ENCODE results near the gene TBC1D22A. TPM values are rescaled to one million over a fixed set of nuclear protein-coding genes. Genes with fewer than 3 reads are reported as not detected.

Gene TBC1D22A
- polyA plus RNA-seq, 1 donor (not counting 4 experiments of a cell fraction or from before 2014, with no cell fraction given): 20.9 TPM

GRCh38 chr22:46809153-46809885 is 46.9 kb downstream of the TBC1D22A start:
- Histone ChIP-seq H2AFZ (ENCODE audit: control insufficient read depth, low read length) (no peak overlapping the region), H3K27me3 (ENCODE audit: control insufficient read depth, extremely low read depth, insufficient read depth, low read length) (no peaks in the 10 kb centered on the region), H3K79me2 (ENCODE audit: control insufficient read depth, insufficient read depth, low read length) (peaks cover 27% of the 10 kb centered on the region), H3K4me2 (ENCODE audit: control insufficient read depth, extremely low read depth, insufficient read depth, low read depth, low read length) (no peak overlapping the region), H3K36me3 (ENCODE audit: control insufficient read depth in 2 of 2, extremely low read depth in 1 of 2, insufficient read depth in 2 of 2, low read length in 2 of 2) (peaks cover 10 to 11% of the 10 kb centered on the region in 2 experiments), H4K20me1 (ENCODE audit: control insufficient read depth, extremely low read depth, insufficient read depth, low read length) (no peaks in the 10 kb centered on the region), H3K4me1 (ENCODE audit: control insufficient read depth, extremely low read depth, insufficient read depth, low read length) (peaks cover 3% of the 10 kb centered on the region), H3K27ac (ENCODE audit: control insufficient read depth, insufficient read depth, low read length) (no peak overlapping the region), H3K9ac (ENCODE audit: control insufficient read depth, extremely low read depth, insufficient read depth, low read length) (no peak overlapping the region), H3K9me3 (ENCODE audit: control insufficient read depth, low read depth, low read length) (no peaks in the 10 kb centered on the region), H3K9me1 (ENCODE audit: control insufficient read depth, extremely low read depth, insufficient read depth, low read length) (no peaks in the 10 kb centered on the region), H3K4me3 (ENCODE audit: control insufficient read depth in 2 of 3, extremely low read depth in 1 of 3, insufficient read depth in 2 of 3, low read depth in 1 of 3, low read length in 3 of 3) (no peak overlapping the region)
- dilution Hi-C loops (cut with MboI; ENCODE audit: extremely low pct_ligation_motif_present, low sequenced_read_pairs): no loop called here
- DNase-seq (ENCODE audit: low read depth, low spot score) (no peak), FAIRE-seq (no peak)
- TF ChIP-seq EZH2 (IDR thresholded peaks at IDR 0.05; ENCODE audit: low read length) (no peak), CTCF (optimal IDR thresholded peaks at IDR 0.05 in 1 of 3, IDR thresholded peaks at IDR 0.05 in 1 of 3, conservative IDR thresholded peaks at IDR 0.05 in 1 of 3; ENCODE audit: extremely low read depth in 1 of 3, insufficient read depth in 2 of 3, low read length in 3 of 3) (no peak)

- H3K9me3 ChIP-seq (ENCODE audit: control insufficient read depth, low read depth, low read length): no peaks in the 10 kb centered on the region
- H4K20me1 ChIP-seq (ENCODE audit: control insufficient read depth, extremely low read depth, insufficient read depth, low read length): no peaks in the 10 kb centered on the region
- peaks cover 27% of the 10 kb centered on the region for H3K79me2 ChIP-seq (ENCODE audit: control insufficient read depth, insufficient read depth, low read length)
- H3K4me1 ChIP-seq (ENCODE audit: control insufficient read depth, extremely low read depth, insufficient read depth, low read length): peaks cover 7% of the 10 kb centered on the region
- no peak for DNase-seq (ENCODE audit: low read depth, low spot score)
- H3K27me3 ChIP-seq (ENCODE audit: control insufficient read depth, extremely low read depth, insufficient read depth, low read length): no peaks in the 10 kb centered on the region
- FAIRE-seq: no peak
- H3K36me3 ChIP-seq (ENCODE audit: control insufficient read depth in 2 of 2, extremely low read depth in 1 of 2, insufficient read depth in 2 of 2, low read length in 2 of 2): peaks cover 5 to 6% of the 10 kb centered on the region in 2 experiments
- H3K9ac ChIP-seq (ENCODE audit: control insufficient read depth, extremely low read depth, insufficient read depth, low read length): no peak overlapping the region
- no peak overlapping the region for H3K4me3 ChIP-seq (ENCODE audit: control insufficient read depth in 2 of 3, extremely low read depth in 1 of 3, insufficient read depth in 2 of 3, low read depth in 1 of 3, low read length in 3 of 3)
- no peak for TF ChIP-seq EZH2 (IDR thresholded peaks at IDR 0.05; ENCODE audit: low read length)
- TF ChIP-seq CTCF (optimal IDR thresholded peaks at IDR 0.05 in 1 of 3, IDR thresholded peaks at IDR 0.05 in 1 of 3, conservative IDR thresholded peaks at IDR 0.05 in 1 of 3; ENCODE audit: extremely low read depth in 1 of 3, insufficient read depth in 2 of 3, low read length in 3 of 3): no peak
- H2AFZ ChIP-seq (ENCODE audit: control insufficient read depth, low read length): no peak overlapping the region
- no peaks in the 10 kb centered on the region for H3K9me1 ChIP-seq (ENCODE audit: control insufficient read depth, extremely low read depth, insufficient read depth, low read length)
- no peak overlapping the region for H3K4me2 ChIP-seq (ENCODE audit: control insufficient read depth, extremely low read depth, insufficient read depth, low read depth, low read length)
- no peak overlapping the region for H3K27ac ChIP-seq (ENCODE audit: control insufficient read depth, insufficient read depth, low read length)
- dilution Hi-C loops (cut with MboI; ENCODE audit: extremely low pct_ligation_motif_present, low sequenced_read_pairs): no loop called here
Observed at GRCh38 chr22:46810856-46811786, 48.7 kb downstream of the TBC1D22A start.

All from keratinocyte (primary cell).